D341Med (cell line): ENCODE measurements around the gene NAT10.

ENCODE experiments used
- DNase-seq: peaks from one replicate; pipeline ENCODE4 v3.0.0; 2012; ENCODE audit warnings: low spot score

The NAT10 gene

DNA sequence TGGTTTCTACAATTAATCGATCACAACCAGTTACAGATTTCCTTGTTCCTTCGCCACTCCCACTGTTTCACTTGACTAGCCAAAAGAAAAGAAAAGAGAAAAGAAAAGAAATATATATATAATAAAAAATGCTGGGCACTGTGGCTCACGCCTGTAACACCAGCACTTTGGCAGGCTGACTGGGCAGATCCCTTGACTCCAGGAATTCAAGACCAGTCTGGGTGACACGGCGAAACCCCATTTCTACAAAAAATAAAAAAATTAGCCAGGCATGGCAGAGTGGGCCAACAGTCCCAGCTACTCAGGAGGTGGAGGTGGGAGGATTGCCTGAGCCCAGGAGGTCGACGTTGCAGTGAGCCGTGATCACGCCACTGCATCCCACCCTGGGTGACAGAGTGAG is 83.8 kb downstream of the NAT10 start:
- DNase-seq: no peak

DNA sequence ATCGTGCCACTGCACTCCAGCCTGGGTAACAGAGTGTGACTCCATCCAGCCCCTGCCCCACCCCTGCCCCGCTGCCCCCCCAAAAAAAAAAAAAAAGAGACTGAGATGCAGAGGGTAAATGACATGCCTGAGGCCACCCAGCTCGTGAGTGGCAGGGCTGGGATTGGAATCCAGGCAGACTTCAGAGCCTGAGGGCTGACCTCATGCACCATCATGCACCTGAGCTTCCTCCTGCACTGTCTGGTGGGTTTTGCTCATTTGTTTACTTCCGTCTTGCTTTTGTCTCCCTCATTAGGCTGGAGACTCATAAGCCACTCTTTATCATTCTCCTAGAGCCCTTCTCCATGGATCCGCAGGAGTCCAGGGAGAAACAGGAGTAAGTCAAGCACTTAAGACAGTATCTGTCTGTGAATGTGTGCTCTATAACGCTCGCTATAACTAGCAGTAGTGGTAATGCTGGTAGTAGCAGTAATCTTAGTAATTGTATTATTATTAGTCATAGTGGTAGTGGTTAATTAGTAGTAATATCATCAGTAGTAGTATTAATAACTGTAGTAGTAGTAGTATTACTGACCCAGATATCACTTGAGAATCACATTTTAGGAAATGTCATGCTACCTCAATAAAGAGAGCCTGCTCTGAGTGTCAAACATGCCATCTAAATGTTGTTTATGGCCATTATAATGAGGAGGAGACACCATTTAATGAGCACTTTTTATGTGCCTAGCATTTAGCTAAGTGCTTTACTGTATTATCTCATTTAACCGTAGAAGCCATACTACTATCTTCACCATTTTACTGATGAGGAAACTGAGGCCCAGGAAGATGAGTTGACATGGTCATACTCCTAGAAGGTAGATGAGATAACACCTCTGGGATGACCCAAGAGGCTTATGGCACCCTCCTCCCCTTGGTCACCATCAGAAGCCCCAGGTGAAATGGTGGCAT is 85.0 kb downstream of the NAT10 start:
- no peak for DNase-seq

DNA sequence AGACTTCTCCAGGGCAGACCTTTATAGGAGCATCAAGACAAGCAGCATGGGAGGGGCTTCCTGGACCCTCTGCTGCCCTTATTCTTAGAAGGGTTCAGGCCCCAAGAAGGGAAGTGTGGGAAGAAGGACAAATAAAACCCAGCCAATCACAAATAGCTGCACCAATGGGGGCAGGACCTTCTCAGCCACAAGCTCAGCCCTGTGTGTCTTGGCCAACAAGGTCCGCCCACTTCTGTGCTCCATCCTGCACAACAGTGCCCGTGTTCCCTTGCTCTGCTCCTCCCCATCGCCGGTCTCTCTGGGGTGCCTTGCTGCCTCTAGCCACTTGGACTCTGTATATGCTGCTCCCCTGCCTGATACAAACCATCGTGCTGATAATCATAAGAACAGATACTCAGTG is 86.1 kb downstream of the NAT10 start:
- no peak for DNase-seq

DNA sequence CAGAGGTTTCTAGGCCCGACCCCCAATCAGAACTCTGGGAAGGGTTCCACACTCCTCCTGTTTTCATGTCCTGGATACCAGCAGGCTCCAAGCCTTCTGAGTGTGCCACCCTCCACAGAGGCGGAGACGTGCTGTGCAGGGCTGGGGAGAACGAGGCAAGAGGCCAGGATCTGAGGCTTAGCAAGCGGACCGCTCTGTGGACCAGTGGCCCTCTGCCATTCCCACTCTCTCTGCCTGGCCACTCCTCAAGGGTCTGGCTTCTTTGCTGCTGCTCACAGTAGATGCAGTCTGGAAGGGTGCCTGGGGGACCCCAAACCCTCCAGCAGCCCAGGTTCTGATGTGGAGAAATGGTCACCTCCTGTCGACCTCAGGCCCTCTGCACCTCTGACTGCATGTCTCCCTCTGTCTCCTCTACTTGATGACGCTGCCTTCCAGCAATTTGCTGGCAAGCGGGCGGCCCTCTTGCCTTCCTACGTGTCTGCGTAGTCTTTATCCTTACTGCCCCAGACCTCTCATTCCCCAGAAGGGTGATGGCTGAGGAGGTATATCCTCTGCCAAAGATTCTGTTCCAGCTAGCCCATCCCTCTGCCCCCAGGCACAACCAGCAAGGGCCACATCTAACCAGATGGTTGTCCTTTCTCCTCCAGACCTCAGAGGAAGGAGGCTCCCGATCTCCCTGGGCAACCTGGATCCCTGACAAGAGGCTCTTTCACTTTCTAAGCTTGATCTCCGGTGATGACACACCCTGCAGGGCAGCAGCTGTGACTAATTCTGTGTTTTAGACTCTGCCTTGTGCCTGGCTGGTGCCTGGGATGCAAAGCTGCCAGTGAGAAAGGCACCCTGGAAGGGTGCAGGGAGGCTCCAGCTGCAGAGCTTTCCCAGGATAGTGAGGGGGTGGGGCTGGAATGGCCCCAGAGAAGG is 87.3 kb downstream of the NAT10 start:
- no peak for DNase-seq

DNA sequence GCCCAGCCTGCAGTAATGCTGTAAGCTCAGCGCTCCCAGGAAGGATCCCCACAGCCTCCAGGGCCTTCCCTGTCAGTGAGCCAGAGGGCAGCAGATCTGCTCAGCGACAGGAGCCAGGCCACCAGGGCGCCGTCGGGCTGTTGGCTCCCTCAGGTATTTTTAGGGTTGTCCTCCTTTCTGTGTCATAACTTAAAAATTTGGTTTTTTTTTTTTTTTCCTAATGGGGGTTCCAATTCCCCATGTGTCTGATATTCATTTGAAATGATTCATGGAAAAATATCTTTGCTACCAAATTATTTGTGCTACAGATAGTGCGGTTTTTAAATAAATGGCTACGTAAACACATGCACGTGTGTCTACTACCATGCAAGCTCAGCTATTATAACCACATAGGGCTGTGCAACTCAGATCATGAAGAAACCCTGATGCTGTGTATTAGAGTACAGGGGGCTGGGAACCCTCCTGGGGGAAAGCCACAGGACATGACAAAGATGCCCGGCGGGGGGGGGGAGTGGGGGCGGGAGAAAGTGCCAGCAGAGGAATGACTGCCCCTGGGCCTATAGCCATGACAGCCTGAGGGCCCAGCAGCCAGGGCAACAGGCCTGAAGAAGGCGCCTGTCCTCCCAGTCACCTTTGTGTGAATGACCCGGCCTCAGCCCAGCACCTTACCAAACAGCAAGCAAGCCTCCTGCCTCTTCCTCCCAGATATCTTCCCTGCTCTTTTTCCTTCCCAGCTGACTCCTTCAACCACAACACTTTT is 89.3 kb downstream of the NAT10 start:
- DNase-seq: no peak
